K562 (cell line): ENCODE results near the gene PLD1. TPM values are rescaled to one million over a fixed set of nuclear protein-coding genes. Genes with fewer than 3 reads are reported as not detected.

Source experiments
- CAMTA2 ChIP-seq: fragments of 250-450 bp; sonication (Bioruptor Pico); conservative IDR thresholded peaks from 2 replicates; pipeline ENCODE4 v1.5.1; 2022
- CBFA2T3 ChIP-seq: fragments of 450-650 bp; IDR thresholded peaks from 2 replicates; pipeline ENCODE4 v1.6.1; 2017
- EHMT2 ChIP-seq: fragments of 450-650 bp; IDR thresholded peaks from 2 replicates; pipeline ENCODE4 v1.6.1; 2018; ENCODE audit warnings: antibody characterized with exemption
- FOXA3 ChIP-seq, 2 experiments: fragments of 450-650 bp in 1 of 2; sonication (generic) in 1 of 2; formaldehyde crosslinking; IDR thresholded peaks in 1 of 2; conservative IDR thresholded peaks in 1 of 2; 2 replicates each; pipeline versions ENCODE4 v1.4.0 to v1.8.0; 2020 to 2022; ENCODE audit warnings: mild to moderate bottlenecking in 2 of 2, missing genetic modification reagents in 1 of 2
- KAT8 ChIP-seq: fragments of 450-650 bp; IDR thresholded peaks from 2 replicates; pipeline ENCODE4 v1.6.1; 2016; ENCODE audit warnings: low read depth, mild to moderate bottlenecking
- MAFF ChIP-seq: IDR thresholded peaks from 2 replicates; pipeline ENCODE4 v1.6.1; 2012; ENCODE audit warnings: low read length, improper control_type of control experiment
- NFE2 ChIP-seq: IDR thresholded peaks from 2 replicates; pipeline ENCODE4 v1.6.1; 2014; ENCODE audit warnings: antibody characterized with exemption, low read depth
- NFRKB ChIP-seq: fragments of 450-650 bp; IDR thresholded peaks from 2 replicates; pipeline ENCODE4 v1.6.1; 2016; ENCODE audit warnings: low read depth
- RBFOX2 ChIP-seq: fragments of 200-400 bp; formaldehyde crosslinking; IDR thresholded peaks from 2 replicates; pipeline ENCODE4 v1.6.1; 2017; ENCODE audit warnings: low read depth, mild to moderate bottlenecking, low read length, moderate library complexity
- RBM34 ChIP-seq: fragments of 200-400 bp; formaldehyde crosslinking; IDR thresholded peaks from 2 replicates; pipeline ENCODE4 v1.6.1; 2018; ENCODE audit warnings: low read length, borderline replicate concordance; ENCODE audit not compliant: insufficient read depth
- RFX5 ChIP-seq: IDR thresholded peaks from 2 replicates; pipeline ENCODE4 v1.6.1; 2011; ENCODE audit warnings: low read depth, mild to moderate bottlenecking, improper control_type of control experiment, low read length
- SMAD2 ChIP-seq: fragments of 150-350 bp; IDR thresholded peaks from 2 replicates; pipeline ENCODE4 v1.6.1; 2014; ENCODE audit warnings: low read depth, mild to moderate bottlenecking, low read length
- SMAD4 ChIP-seq: fragments of 250-450 bp; sonication (Bioruptor Pico); conservative IDR thresholded peaks from 2 replicates; pipeline ENCODE4 v1.8.0; 2021; ENCODE audit warnings: inconsistent platforms, mild to moderate bottlenecking, moderate library complexity
- SRSF1 ChIP-seq: fragments of 200-400 bp; formaldehyde crosslinking; IDR thresholded peaks from 2 replicates; pipeline ENCODE4 v1.6.1; 2017; ENCODE audit warnings: mild to moderate bottlenecking, low read depth, low read length, moderate library complexity
- ZNF143 ChIP-seq: sonication (generic); formaldehyde crosslinking; IDR thresholded peaks from 2 replicates; pipeline ENCODE4 v1.9.0; 2022; ENCODE audit warnings: mild to moderate bottlenecking, missing genetic modification reagents
- ZNF561 ChIP-seq: fragments of 450-650 bp; formaldehyde crosslinking; conservative IDR thresholded peaks from 2 replicates; pipeline ENCODE4 v1.4.0; 2020; ENCODE audit warnings: mild to moderate bottlenecking, moderate library complexity
- ZNF695 ChIP-seq: fragments of 450-650 bp; formaldehyde crosslinking; IDR thresholded peaks from 2 replicates; pipeline ENCODE4 v1.4.0; 2020; ENCODE audit warnings: mild to moderate bottlenecking, moderate library complexity
- ZZZ3 ChIP-seq: fragments of 450-650 bp; IDR thresholded peaks from 2 replicates; pipeline ENCODE4 v1.6.1; 2016; ENCODE audit warnings: antibody characterized with exemption, mild to moderate bottlenecking, moderate library complexity
- polyA plus RNA-seq, 8 experiments: library from polyadenylated mRNA; depleted of rRNA in 4 of 8; stranded (reverse) in 5 of 8; unstranded in 3 of 8; fragments of >200 nt; fragmentation: Nextera tagmentation in 2 of 8; fragmentation: Illumina TruSeq in 1 of 8; extraction: Ambion mirVana in 2 of 8; extraction: Trizol in 1 of 8; gene quantifications; 2 replicates each; pipeline versions ENCODE4 v1.2.1 to v1.2.3, GENCODE V29; 2011 to 2014; ENCODE audit warnings: inconsistent platforms in 1 of 8, missing spikeins in 1 of 8
- total RNA-seq, 7 experiments: library from RNA; depleted of rRNA in 6 of 7; stranded (reverse); fragments of >200 nt in 6 of 7; fragmentation: Illumina TruSeq in 2 of 7; extraction: Trizol in 2 of 7; gene quantifications; 2 replicates each; pipeline versions ENCODE4 v1.2.1 to v1.2.3, GENCODE V29; 2011 to 2021; ENCODE audit warnings: low replicate concordance in 1 of 7
- TF ChIP-seq, protein P1 (sequence below): fragments of 450-650 bp; IDR thresholded peaks from 2 replicates; pipeline ENCODE4 v1.6.1; 2017; ENCODE audit warnings: antibody characterized with exemption
- TF ChIP-seq, protein P2 (sequence below), 2 experiments: fragments of 450-650 bp; IDR thresholded peaks; 2 replicates each; pipeline ENCODE4 v1.6.1; 2016
- TF ChIP-seq, protein P3 (sequence below): conservative IDR thresholded peaks from 2 replicates; pipeline ENCODE4 v1.6.1; 2011; ENCODE audit warnings: low read depth, mild to moderate bottlenecking, low read length; ENCODE audit not compliant: control insufficient read depth
- TF ChIP-seq, protein P4 (sequence below): fragments of 250-450 bp; sonication (Bioruptor Pico); IDR thresholded peaks from 2 replicates; pipeline ENCODE4 v1.5.0; 2020; ENCODE audit warnings: mild to moderate bottlenecking, borderline replicate concordance

The PLD1 gene
- total and polyA plus RNA-seq, 9 of the 15 experiments (the other 6 are each of a cell fraction or from before 2014, with no cell fraction given) = 8.4 to 26.1 (median 18.6) TPM

DNA sequence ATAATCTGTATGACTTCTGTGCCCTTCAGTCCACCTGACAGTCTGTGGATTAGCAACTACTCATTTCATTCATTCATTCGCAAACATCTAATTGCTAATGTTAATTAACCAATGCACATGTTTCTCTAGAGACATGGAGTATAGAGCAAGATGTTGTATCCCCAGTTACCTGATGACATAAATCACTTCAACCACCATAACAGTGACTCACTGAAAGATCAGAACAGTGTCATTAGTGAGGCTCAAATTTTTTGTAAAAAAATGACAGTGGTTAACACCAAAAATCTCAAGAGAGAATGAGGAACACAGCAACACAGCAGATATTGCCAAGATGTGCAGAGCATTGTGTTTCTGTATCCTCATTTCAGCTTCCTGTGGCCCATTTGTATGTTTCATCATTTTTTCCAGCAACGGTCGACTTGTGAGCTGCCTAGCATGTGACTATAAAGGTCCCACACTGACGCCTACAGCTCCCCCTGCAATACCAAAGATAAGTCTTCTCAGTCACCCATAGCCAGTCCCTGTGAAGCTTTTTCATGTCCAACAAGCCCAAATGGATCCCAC, 3.7 kb upstream of the PLD1 start (continued):
- TF ChIP-seq RFX5 (no peak), NFE2 (peak; percentile 17; the same call in 1 of the 2 replicates), MAFF (no peak), SMAD2 (no peak), CAMTA2 (CRISPR knock-in tag) (no peak), ZNF695 (no peak), RBM34 (no peak), EHMT2 (peak; percentile 74; the same call in 1 of the 2 replicates), FOXA3 (CRISPR knock-in tag; conservative IDR thresholded peaks at IDR 0.05 in 1 of 2, IDR thresholded peaks at IDR 0.05 in 1 of 2) (peak in 1 of 2 experiments; percentile 48; a peak in 1 of 4 replicates), RBFOX2 (peak; percentile 38; the same call in 1 of the 2 replicates), SMAD4 (peak; percentile 91), CBFA2T3 (peak; percentile 55), KAT8 (no peak), ZNF561 (no peak), SRSF1 (no peak), ZNF143 (CRISPR knock-in tag) (no peak), ZZZ3 (no peak), NFRKB (peak; percentile 80)
- TF ChIP-seq, protein P1, sequence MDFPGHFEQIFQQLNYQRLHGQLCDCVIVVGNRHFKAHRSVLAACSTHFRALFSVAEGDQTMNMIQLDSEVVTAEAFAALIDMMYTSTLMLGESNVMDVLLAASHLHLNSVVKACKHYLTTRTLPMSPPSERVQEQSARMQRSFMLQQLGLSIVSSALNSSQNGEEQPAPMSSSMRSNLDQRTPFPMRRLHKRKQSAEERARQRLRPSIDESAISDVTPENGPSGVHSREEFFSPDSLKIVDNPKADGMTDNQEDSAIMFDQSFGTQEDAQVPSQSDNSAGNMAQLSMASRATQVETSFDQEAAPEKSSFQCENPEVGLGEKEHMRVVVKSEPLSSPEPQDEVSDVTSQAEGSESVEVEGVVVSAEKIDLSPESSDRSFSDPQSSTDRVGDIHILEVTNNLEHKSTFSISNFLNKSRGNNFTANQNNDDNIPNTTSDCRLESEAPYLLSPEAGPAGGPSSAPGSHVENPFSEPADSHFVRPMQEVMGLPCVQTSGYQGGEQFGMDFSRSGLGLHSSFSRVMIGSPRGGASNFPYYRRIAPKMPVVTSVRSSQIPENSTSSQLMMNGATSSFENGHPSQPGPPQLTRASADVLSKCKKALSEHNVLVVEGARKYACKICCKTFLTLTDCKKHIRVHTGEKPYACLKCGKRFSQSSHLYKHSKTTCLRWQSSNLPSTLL = no peak
- TF ChIP-seq, protein P2, sequence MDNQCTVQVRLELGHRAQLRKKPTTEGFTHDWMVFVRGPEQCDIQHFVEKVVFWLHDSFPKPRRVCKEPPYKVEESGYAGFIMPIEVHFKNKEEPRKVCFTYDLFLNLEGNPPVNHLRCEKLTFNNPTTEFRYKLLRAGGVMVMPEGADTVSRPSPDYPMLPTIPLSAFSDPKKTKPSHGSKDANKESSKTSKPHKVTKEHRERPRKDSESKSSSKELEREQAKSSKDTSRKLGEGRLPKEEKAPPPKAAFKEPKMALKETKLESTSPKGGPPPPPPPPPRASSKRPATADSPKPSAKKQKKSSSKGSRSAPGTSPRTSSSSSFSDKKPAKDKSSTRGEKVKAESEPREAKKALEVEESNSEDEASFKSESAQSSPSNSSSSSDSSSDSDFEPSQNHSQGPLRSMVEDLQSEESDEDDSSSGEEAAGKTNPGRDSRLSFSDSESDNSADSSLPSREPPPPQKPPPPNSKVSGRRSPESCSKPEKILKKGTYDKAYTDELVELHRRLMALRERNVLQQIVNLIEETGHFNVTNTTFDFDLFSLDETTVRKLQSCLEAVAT (IDR thresholded peaks at IDR 0.05) = no peak
- TF ChIP-seq, protein P3, sequence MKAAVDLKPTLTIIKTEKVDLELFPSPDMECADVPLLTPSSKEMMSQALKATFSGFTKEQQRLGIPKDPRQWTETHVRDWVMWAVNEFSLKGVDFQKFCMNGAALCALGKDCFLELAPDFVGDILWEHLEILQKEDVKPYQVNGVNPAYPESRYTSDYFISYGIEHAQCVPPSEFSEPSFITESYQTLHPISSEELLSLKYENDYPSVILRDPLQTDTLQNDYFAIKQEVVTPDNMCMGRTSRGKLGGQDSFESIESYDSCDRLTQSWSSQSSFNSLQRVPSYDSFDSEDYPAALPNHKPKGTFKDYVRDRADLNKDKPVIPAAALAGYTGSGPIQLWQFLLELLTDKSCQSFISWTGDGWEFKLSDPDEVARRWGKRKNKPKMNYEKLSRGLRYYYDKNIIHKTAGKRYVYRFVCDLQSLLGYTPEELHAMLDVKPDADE = no peak
- TF ChIP-seq, protein P4, sequence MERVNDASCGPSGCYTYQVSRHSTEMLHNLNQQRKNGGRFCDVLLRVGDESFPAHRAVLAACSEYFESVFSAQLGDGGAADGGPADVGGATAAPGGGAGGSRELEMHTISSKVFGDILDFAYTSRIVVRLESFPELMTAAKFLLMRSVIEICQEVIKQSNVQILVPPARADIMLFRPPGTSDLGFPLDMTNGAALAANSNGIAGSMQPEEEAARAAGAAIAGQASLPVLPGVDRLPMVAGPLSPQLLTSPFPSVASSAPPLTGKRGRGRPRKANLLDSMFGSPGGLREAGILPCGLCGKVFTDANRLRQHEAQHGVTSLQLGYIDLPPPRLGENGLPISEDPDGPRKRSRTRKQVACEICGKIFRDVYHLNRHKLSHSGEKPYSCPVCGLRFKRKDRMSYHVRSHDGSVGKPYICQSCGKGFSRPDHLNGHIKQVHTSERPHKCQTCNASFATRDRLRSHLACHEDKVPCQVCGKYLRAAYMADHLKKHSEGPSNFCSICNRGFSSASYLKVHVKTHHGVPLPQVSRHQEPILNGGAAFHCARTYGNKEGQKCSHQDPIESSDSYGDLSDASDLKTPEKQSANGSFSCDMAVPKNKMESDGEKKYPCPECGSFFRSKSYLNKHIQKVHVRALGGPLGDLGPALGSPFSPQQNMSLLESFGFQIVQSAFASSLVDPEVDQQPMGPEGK (CRISPR knock-in tag) = no peak
